Type B pancreatic cell (in vitro differentiated cells): Measurements from ENCODE around the gene KIF22. TPM values are rescaled to one million over a fixed set of nuclear protein-coding genes. Genes with fewer than 3 reads are reported as not detected.

Source experiments
- DNase-seq: peaks from one replicate; pipeline ENCODE4 v3.0.0; 2021; ENCODE audit warnings: mixed read lengths; ENCODE audit not compliant: unreplicated experiment; ENCODE audit errors: extremely low spot score
- H3K27ac Mint-ChIP-seq: 2 replicates; pipeline ENCODE4 v1.8.0; 2021; ENCODE audit warnings: mild to moderate bottlenecking, mixed read lengths
- H3K27me3 Mint-ChIP-seq: 2 replicates; pipeline ENCODE4 v1.8.0; 2021; ENCODE audit warnings: mixed read lengths
- H3K36me3 Mint-ChIP-seq: 2 replicates; pipeline ENCODE4 v1.8.0; 2021; ENCODE audit warnings: mixed read lengths
- H3K4me1 Mint-ChIP-seq: one replicate; pipeline ENCODE4 v1.8.0; 2021; ENCODE audit warnings: mixed read lengths; ENCODE audit not compliant: unreplicated experiment
- H3K4me3 Mint-ChIP-seq: 2 replicates; pipeline ENCODE4 v1.8.0; 2021; ENCODE audit warnings: mild to moderate bottlenecking, mixed read lengths
- H3K9me3 Mint-ChIP-seq: 2 replicates; pipeline ENCODE4 v1.8.0; 2021; ENCODE audit warnings: mixed read lengths
- total RNA-seq: library from RNA; stranded (reverse); gene quantifications from 2 replicates; pipeline ENCODE4 v1.2.1, GENCODE V29; 2021; ENCODE audit warnings: low replicate concordance
- TF ChIP-seq, protein P1 (sequence below): fragments of 200-600 bp; sonication (generic); conservative IDR thresholded peaks from 2 replicates; pipeline ENCODE4 v1.5.0; 2021; ENCODE audit warnings: antibody characterized with exemption, mild to moderate bottlenecking

Gene KIF22
- total RNA-seq, 1 donor from 2014 or later = 112 TPM

DNA sequence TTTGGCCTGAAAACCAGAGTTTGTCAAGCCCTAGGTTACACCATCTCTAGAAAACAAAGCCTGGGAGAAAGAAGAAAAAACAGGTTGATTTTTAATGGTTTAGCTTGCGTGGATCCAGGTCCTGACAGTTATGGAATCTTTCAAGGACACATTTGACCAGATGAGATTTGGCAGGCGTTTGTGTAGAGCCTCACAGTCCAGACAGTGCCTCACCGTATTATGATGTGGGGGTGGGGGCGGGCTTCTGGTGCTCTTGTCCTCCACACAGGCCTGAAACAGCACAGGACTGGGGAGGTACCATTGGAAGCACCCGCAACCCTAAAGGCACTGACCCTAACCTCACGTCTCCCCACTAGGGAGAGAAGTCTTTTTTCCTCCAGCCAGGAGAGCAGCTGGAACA is 49.3 kb downstream of the KIF22 start:
- DNase-seq = no peak
- no peak overlapping the region for H3K27ac Mint-ChIP-seq
- no peak overlapping the region for H3K4me3 Mint-ChIP-seq
- no peaks in the 10 kb centered on the region for H3K9me3 Mint-ChIP-seq
- TF ChIP-seq, protein P1, sequence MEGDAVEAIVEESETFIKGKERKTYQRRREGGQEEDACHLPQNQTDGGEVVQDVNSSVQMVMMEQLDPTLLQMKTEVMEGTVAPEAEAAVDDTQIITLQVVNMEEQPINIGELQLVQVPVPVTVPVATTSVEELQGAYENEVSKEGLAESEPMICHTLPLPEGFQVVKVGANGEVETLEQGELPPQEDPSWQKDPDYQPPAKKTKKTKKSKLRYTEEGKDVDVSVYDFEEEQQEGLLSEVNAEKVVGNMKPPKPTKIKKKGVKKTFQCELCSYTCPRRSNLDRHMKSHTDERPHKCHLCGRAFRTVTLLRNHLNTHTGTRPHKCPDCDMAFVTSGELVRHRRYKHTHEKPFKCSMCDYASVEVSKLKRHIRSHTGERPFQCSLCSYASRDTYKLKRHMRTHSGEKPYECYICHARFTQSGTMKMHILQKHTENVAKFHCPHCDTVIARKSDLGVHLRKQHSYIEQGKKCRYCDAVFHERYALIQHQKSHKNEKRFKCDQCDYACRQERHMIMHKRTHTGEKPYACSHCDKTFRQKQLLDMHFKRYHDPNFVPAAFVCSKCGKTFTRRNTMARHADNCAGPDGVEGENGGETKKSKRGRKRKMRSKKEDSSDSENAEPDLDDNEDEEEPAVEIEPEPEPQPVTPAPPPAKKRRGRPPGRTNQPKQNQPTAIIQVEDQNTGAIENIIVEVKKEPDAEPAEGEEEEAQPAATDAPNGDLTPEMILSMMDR = no peak
- peaks cover 3% of the 10 kb centered on the region for H3K36me3 Mint-ChIP-seq
- H3K27me3 Mint-ChIP-seq = no peaks in the 10 kb centered on the region
- H3K4me1 Mint-ChIP-seq = no peaks in the 10 kb centered on the region

DNA sequence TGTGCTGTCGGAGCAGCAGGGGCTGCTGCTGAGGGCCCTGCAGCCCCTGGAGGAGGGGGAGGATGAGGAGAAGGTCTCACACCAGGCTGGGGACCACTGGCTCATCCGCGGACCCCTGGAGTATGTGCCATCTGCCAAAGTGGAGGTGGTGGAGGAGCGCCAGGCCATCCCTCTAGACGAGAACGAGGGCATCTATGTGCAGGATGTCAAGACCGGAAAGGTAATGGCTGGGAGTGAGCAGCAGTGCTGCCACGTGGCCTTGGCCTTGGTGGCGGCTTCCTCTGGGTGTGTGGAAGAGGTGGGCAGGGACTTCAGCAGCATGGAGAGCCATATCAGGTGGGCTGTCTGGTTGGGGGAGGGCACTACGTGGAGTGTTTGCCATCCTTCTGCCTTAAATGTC is 49.7 kb downstream of the KIF22 start:
- H3K4me3 Mint-ChIP-seq = no peak overlapping the region
- no peaks in the 10 kb centered on the region for H3K27me3 Mint-ChIP-seq

GRCh38 chr16:29841631-29842030 is 51.1 kb downstream of the KIF22 start:
- Mint-ChIP-seq H3K4me3 (no peak overlapping the region), H3K36me3 (peaks cover 3% of the 10 kb centered on the region), H3K27ac (no peak overlapping the region)

More for the DNA sequence above, 49.7 kb downstream of the KIF22 start:
- Mint-ChIP-seq H3K27ac (no peak overlapping the region), H3K9me3 (no peaks in the 10 kb centered on the region), H3K4me1 (no peaks in the 10 kb centered on the region), H3K36me3 (peaks cover 3% of the 10 kb centered on the region)
- TF ChIP-seq, protein P1 = no peak
- no peak for DNase-seq

DNA sequence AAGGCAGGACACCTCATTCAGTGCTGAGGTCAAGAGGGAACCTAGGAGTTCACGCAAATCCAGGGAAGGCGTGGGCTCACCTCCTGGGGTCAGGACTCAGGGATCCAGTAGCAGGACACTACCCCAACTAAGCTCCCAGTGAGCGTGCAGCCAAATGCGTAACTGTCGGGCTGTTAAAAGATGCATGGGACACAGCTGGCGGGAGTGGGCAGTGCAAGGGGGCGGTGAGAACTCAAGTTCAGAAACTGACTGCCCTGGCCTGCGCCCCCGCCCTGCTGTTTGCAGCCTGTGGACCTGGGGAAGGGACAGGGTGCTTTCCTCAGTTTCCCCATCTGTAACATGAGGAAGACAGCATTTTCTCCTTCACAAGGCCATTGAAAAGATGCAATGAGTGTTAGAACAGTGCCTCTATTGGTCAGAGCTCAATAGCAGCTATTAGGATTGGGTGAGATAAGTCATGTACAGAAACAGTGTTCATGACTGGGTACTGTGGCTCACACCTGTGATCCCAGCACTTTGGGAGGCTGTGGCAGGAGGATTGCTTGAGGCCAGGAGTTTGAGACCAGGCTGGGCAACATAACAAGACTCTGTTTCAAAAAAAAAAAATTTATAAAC is 52.3 kb downstream of the KIF22 start:
- TF ChIP-seq, protein P1 = no peak
- H3K4me3 Mint-ChIP-seq = no peak overlapping the region
- H3K36me3 Mint-ChIP-seq = peaks cover 3% of the 10 kb centered on the region
- H3K9me3 Mint-ChIP-seq = no peaks in the 10 kb centered on the region
- no peak overlapping the region for H3K27ac Mint-ChIP-seq
- no peaks in the 10 kb centered on the region for H3K4me1 Mint-ChIP-seq
- DNase-seq = no peak
- no peaks in the 10 kb centered on the region for H3K27me3 Mint-ChIP-seq

More at GRCh38 chr16:29841631-29842030, 51.1 kb downstream of the KIF22 start:
- no peak for DNase-seq
- TF ChIP-seq, protein P1 = no peak
- H3K9me3 Mint-ChIP-seq = no peaks in the 10 kb centered on the region
- no peaks in the 10 kb centered on the region for H3K4me1 Mint-ChIP-seq
- H3K27me3 Mint-ChIP-seq = no peaks in the 10 kb centered on the region

- TF ChIP-seq, protein P1 = no peak
- Mint-ChIP-seq H3K4me3 (no peak overlapping the region), H3K9me3 (no peaks in the 10 kb centered on the region), H3K36me3 (peaks cover 3% of the 10 kb centered on the region), H3K4me1 (no peaks in the 10 kb centered on the region), H3K27me3 (no peaks in the 10 kb centered on the region), H3K27ac (no peak overlapping the region)
- DNase-seq = no peak
Measured at GRCh38 chr16:29843931-29844330, 53.4 kb downstream of the KIF22 start.
